Lung (tissue), 12 donors: ENCODE data around the gene HCST. TPM values are rescaled to one million over a fixed set of nuclear protein-coding genes. Genes with fewer than 3 reads are reported as not detected.
"Not testable (repeated sequence)": the region's sequence is repeated elsewhere in the genome, so short reads cannot be mapped to it uniquely, and the experiment has no call there.

Experiments used
- ATAC-seq: fragments of 200-7000 bp; cut with Tn5 transposase; one replicate; pipeline ENCODE4 v1.9.1; 2020; ENCODE audit warnings: moderate number of reproducible peaks; ENCODE audit not compliant: insufficient read depth, low FRiP score
- DNase-seq, 3 donors: peaks; one replicate each; pipeline ENCODE4 v3.0.0-alpha.2; 2013 to 2017
- H3K27ac ChIP-seq, 2 donors: one replicate each; pipeline ENCODE4 v1.5.1; 2013; ENCODE audit warnings: mild to moderate bottlenecking in 2 of 2, moderate library complexity in 2 of 2, control low read depth in 1 of 2, inconsistent platforms in 1 of 2, low read depth in 1 of 2, low read length in 1 of 2
- H3K27me3 ChIP-seq, 3 donors: one replicate each; pipeline ENCODE4 v1.5.1; 2013; ENCODE audit warnings: low read length in 2 of 3; ENCODE audit not compliant: control insufficient read depth in 3 of 3, insufficient read depth in 3 of 3
- H3K36me3 ChIP-seq, 4 donors: one replicate each; pipeline ENCODE4 v1.5.1; 2013; ENCODE audit warnings: low read length in 4 of 4, mild to moderate bottlenecking in 1 of 4, moderate library complexity in 1 of 4; ENCODE audit not compliant: control insufficient read depth in 4 of 4, insufficient read depth in 4 of 4
- H3K4me1 ChIP-seq, 5 donors: one replicate each; pipeline ENCODE4 v1.5.1; 2013; ENCODE audit warnings: low read length in 5 of 5, mild to moderate bottlenecking in 2 of 5, moderate library complexity in 1 of 5; ENCODE audit not compliant: control insufficient read depth in 5 of 5, insufficient read depth in 5 of 5
- H3K4me3 ChIP-seq: one replicate; pipeline ENCODE4 v1.5.1; 2013; ENCODE audit warnings: mild to moderate bottlenecking, control low read depth, moderate library complexity
- H3K9ac ChIP-seq, 2 donors: one replicate each; pipeline ENCODE4 v1.5.1; 2013; ENCODE audit warnings: low read length in 2 of 2, control low read depth in 1 of 2; ENCODE audit not compliant: insufficient read depth in 1 of 2
- H3K9me3 ChIP-seq, 4 donors: one replicate each; pipeline ENCODE4 v1.5.1; 2013; ENCODE audit warnings: low read length in 3 of 4, mild to moderate bottlenecking in 1 of 4, moderate library complexity in 1 of 4; ENCODE audit not compliant: control insufficient read depth in 4 of 4, insufficient read depth in 3 of 4
- WGBS, 2 donors: extraction: QIAGEN DNeasy Blood & Tissue Kit; methylation state at CpG; one replicate each; pipeline ENCODE4 v1.1.7; 2013; 5-methylcytosine and 5-hydroxymethylcytosine counted together
- polyA plus RNA-seq, 2 donors: library from polyadenylated mRNA; stranded (reverse); fragments of 200-250 nt; gene quantifications; one replicate each; pipeline ENCODE4 v1.2.1, GENCODE V29; 2013
- total RNA-seq, 2 donors: library from RNA; depleted of rRNA in 1 of 2; stranded (reverse); fragments of >200 nt in 1 of 2; gene quantifications; one replicate each; pipeline ENCODE4 v1.2.1, GENCODE V29; 2014 to 2021
- TF ChIP-seq, protein P1 (sequence below): IDR thresholded peaks from 2 replicates; pipeline ENCODE4 v1.5.1; 2012; ENCODE audit warnings: mild to moderate bottlenecking; ENCODE audit errors: control extremely low read depth, extremely low read depth
- donor health status: control.
- donor health status: control.
- donor health status: Bipolar disorder and iron deficiency.
- donor health status: healthy.
- donor health status: DM: yes; HTN: yes; CAD: no.

Gene HCST
- total and polyA plus RNA-seq, 4 donors = 5.4 to 118 (median 61.2) TPM

DNA sequence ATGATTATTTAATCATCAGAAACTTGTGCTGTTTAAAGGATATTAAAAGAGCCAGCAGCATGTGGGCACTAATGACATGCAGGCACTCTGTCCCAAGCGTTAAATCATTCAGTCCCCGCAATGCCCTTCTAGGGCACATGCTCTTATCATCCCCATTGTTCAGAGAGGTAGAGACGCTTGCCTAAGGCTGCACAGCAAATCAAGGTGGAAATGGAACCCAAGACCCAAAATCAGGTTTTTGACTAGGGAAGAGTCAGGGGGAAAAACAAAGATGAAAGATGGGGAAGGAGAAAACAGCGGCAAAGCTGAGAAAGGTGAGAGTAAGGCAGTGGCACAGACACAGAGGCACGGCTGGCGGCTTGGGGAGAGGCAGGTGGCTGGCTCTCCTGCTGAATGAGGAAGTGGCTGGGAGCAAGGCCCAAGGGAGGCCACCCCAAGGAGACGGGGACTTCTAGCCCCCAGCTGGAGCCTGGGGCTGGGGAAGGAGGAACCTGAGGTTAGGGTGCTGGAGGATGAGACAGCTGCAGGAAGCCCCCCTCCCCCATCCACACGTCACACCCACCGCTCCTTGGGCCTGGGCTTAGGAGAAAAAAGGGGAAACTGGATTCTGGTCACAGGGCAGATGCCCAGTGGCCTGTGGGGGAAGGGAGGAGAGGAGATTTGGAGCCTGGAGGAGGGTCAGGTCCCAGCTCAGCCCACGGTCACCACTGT lies 6.8 kb downstream of the HCST start:
- Histone ChIP-seq H3K27me3 (no peaks in the 10 kb centered on the region), H3K4me3 (no peak overlapping the region), H3K36me3 (no peaks in the 10 kb centered on the region), H3K9me3 (no peaks in the 10 kb centered on the region), H3K27ac (peak overlapping the region in 1 of 2 donors; percentile 66), H3K9ac (no peak overlapping the region), H3K4me1 (peaks cover 0 to 11% (median 0%) of the 10 kb centered on the region in 5 donors)
- TF ChIP-seq, protein P1, sequence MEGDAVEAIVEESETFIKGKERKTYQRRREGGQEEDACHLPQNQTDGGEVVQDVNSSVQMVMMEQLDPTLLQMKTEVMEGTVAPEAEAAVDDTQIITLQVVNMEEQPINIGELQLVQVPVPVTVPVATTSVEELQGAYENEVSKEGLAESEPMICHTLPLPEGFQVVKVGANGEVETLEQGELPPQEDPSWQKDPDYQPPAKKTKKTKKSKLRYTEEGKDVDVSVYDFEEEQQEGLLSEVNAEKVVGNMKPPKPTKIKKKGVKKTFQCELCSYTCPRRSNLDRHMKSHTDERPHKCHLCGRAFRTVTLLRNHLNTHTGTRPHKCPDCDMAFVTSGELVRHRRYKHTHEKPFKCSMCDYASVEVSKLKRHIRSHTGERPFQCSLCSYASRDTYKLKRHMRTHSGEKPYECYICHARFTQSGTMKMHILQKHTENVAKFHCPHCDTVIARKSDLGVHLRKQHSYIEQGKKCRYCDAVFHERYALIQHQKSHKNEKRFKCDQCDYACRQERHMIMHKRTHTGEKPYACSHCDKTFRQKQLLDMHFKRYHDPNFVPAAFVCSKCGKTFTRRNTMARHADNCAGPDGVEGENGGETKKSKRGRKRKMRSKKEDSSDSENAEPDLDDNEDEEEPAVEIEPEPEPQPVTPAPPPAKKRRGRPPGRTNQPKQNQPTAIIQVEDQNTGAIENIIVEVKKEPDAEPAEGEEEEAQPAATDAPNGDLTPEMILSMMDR = no peak
- ATAC-seq (peak; percentile 79), DNase-seq (peak in 1 of 3 donors; percentile 26)
- 29 to 59% methylated on average over 10 of the region's 10 CpGs for WGBS, 2 donors

GRCh38 chr19:35909684-35910035 lies 7.3 kb downstream of the HCST start:
- peaks cover 0 to 11% (median 0%) of the 10 kb centered on the region in 5 donors for H3K4me1 ChIP-seq
- no peaks in the 10 kb centered on the region for H3K36me3 ChIP-seq
- peak overlapping the region in 1 of 2 donors; percentile 90 for H3K27ac ChIP-seq
- WGBS, 2 donors = 42 to 60% methylated on average over 6 of the region's 6 CpGs
- no peak overlapping the region for H3K4me3 ChIP-seq
- peaks cover 0 to under 1% (median 0%) of the 10 kb centered on the region in 4 donors for H3K9me3 ChIP-seq
- ATAC-seq (no peak), DNase-seq (no peak)
- TF ChIP-seq, protein P1 = no peak
- no peak overlapping the region for H3K9ac ChIP-seq
- H3K27me3 ChIP-seq = no peaks in the 10 kb centered on the region

DNA sequence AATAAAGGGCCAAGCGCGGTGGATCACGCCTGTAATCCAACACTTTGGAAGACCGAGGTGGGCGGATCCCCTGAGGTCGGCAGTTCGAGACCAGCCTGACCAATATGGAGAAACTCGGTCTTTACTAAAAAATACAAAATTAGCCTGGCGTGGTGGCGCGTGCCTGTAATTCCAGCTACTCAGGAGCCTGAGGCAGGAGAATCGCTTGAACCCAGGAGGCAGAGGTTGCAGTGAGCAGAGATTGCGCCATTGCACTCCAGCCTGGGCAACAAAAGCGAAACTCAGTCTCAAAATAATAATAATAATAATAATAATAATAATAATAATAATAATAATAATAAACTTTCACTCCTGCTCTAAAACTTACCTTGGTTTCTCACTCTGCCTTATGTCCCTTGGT lies 8.0 kb downstream of the HCST start:
- not testable (repeated sequence) for H3K9ac ChIP-seq, H3K36me3 ChIP-seq, H3K9me3 ChIP-seq, ATAC-seq, H3K27ac ChIP-seq, H3K27me3 ChIP-seq, H3K4me3 ChIP-seq, DNase-seq
- H3K4me1 ChIP-seq = peaks cover 0 to 11% (median 0%) of the 10 kb centered on the region in 5 donors
- 93 to 94% methylated on average over 14 of the region's 14 CpGs for WGBS, 2 donors

- Histone ChIP-seq H3K9ac (no peak overlapping the region), H3K36me3 (no peaks in the 10 kb centered on the region), H3K4me3 (no peak overlapping the region), H3K27me3 (no peaks in the 10 kb centered on the region), H3K27ac (no peak overlapping the region), H3K9me3 (peaks cover 0 to 1% (median 0%) of the 10 kb centered on the region in 4 donors), H3K4me1 (peaks cover 0 to 11% (median 0%) of the 10 kb centered on the region in 5 donors)
- ATAC-seq (no peak), DNase-seq (no peak)
- TF ChIP-seq, protein P1 = no peak
- 45 to 57% methylated on average over 3 of the region's 3 CpGs for WGBS, 2 donors
These were observed 8.8 kb downstream of the HCST start for GRCh38 chr19:35911173-35911572.
